Memory B cell (primary cell): ENCODE measurements around the gene DNAH8.
"Not testable (repeated sequence)": the region's sequence is repeated elsewhere in the genome, so short reads cannot be mapped to it uniquely, and the experiment has no call there.

Experiments
- ATAC-seq: fragments of 150-1000 bp; cut with Tn5 transposase; 2 replicates; pipeline ENCODE4 v1.10.0; 2021; ENCODE audit warnings: low read depth, mild to moderate bottlenecking, moderate library complexity
- DNase-seq, 2 donors: peaks; one replicate each; pipeline ENCODE4 v3.0.0; 2022; ENCODE audit warnings: low spot score in 2 of 2
- H3K27ac Mint-ChIP-seq: one replicate; pipeline ENCODE4 v1.8.0; 2022; ENCODE audit warnings: mild to moderate bottlenecking, moderate library complexity, mixed read lengths
- H3K27me3 Mint-ChIP-seq: one replicate; pipeline ENCODE4 v1.8.0; 2022; ENCODE audit warnings: mixed read lengths
- H3K36me3 Mint-ChIP-seq: one replicate; pipeline ENCODE4 v1.8.0; 2022; ENCODE audit warnings: mild to moderate bottlenecking, mixed read lengths
- H3K4me1 Mint-ChIP-seq: one replicate; pipeline ENCODE4 v1.8.0; 2022; ENCODE audit warnings: mixed read lengths
- H3K4me3 Mint-ChIP-seq: one replicate; pipeline ENCODE4 v1.8.0; 2022; ENCODE audit warnings: mild to moderate bottlenecking, moderate library complexity, mixed read lengths
- H3K9me3 Mint-ChIP-seq: one replicate; pipeline ENCODE4 v1.8.0; 2022; ENCODE audit warnings: mixed read lengths

Gene DNAH8

DNA sequence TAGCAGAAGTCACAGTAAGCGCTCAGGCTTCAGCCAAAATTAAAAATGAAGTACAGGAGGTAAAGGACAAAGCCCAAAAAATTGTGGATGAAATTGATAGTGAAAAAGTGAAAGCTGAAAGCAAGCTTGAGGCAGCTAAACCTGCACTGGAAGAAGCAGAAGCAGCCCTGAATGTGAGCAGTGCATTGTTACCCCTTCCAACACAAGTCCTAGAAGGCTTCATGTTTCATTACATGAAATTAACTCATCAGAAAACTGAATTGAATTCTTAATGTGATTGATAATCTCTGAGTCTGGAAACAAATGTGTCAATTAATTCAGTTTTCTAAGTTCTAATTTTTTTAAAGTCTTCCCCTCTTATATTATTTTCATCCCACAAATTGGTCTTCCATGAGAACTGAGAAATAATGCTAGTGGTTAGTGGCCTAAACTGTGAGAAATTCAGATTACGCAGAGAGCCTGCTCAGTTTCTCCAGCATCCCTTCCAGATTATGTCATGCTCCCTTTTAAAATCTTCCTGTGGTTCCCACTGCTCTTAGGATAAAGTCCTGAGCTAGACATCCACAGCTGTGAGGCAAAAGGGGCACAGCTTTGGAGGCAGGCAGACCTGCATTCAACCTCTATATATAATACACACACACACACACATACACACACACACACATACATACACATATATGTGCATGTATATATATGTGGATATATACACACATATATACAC lies 200.3 kb downstream of the DNAH8 start:
- Mint-ChIP-seq H3K27ac (no peak overlapping the region), H3K4me3 (no peak overlapping the region)
- no peak for ATAC-seq

GRCh38 chr6:38921540-38921939 lies 206.4 kb downstream of the DNAH8 start:
- not testable (repeated sequence) for H3K36me3 Mint-ChIP-seq, H3K9me3 Mint-ChIP-seq, H3K4me3 Mint-ChIP-seq, H3K4me1 Mint-ChIP-seq, H3K27me3 Mint-ChIP-seq, H3K27ac Mint-ChIP-seq, DNase-seq, ATAC-seq

More for the DNA sequence above, 200.3 kb downstream of the DNAH8 start:
- Mint-ChIP-seq H3K27me3 (no peaks in the 10 kb centered on the region), H3K36me3 (no peaks in the 10 kb centered on the region), H3K4me1 (no peaks in the 10 kb centered on the region), H3K9me3 (no peaks in the 10 kb centered on the region)
- DNase-seq = no peak

- Mint-ChIP-seq H3K36me3 (no peaks in the 10 kb centered on the region), H3K4me3 (no peak overlapping the region), H3K4me1 (no peaks in the 10 kb centered on the region), H3K9me3 (no peaks in the 10 kb centered on the region), H3K27ac (no peak overlapping the region), H3K27me3 (no peaks in the 10 kb centered on the region)
- ATAC-seq (no peak), DNase-seq (no peak)
Observed at GRCh38 chr6:38924791-38925509, 209.8 kb downstream of the DNAH8 start.

DNA sequence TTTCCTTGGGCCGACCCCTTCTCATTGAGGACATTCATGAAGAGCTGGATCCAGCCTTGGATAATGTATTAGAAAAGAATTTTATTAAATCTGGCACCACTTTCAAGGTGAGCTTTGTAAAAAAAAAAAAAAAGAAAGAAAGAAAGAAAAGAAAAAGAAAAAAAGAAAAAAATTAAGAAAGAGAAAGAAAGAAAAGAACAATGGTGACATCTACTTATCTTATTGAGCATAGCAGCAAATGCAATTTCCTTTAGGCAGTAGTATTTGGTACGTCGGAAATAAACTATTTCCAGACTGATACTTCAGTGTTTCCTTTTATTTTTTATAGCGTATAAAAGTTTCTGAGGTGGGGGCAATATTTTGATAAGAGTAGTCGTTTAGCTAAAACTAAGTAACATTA lies 214.4 kb downstream of the DNAH8 start:
- H3K27me3 Mint-ChIP-seq = peaks cover 4% of the 10 kb centered on the region
- ATAC-seq = no peak

GRCh38 chr6:38933426-38933825 lies 218.3 kb downstream of the DNAH8 start:
- H3K9me3 Mint-ChIP-seq = no peaks in the 10 kb centered on the region
- ATAC-seq = no peak
- no peaks in the 10 kb centered on the region for H3K4me1 Mint-ChIP-seq
- no peaks in the 10 kb centered on the region for H3K36me3 Mint-ChIP-seq
- no peak for DNase-seq
- H3K27me3 Mint-ChIP-seq = peaks cover 4% of the 10 kb centered on the region
- no peak overlapping the region for H3K27ac Mint-ChIP-seq
- no peak overlapping the region for H3K4me3 Mint-ChIP-seq

More for the DNA sequence above, 214.4 kb downstream of the DNAH8 start:
- H3K36me3 Mint-ChIP-seq = no peaks in the 10 kb centered on the region
- no peak overlapping the region for H3K27ac Mint-ChIP-seq
- DNase-seq = no peak
- no peaks in the 10 kb centered on the region for H3K4me1 Mint-ChIP-seq
- H3K4me3 Mint-ChIP-seq = no peak overlapping the region
- no peaks in the 10 kb centered on the region for H3K9me3 Mint-ChIP-seq

- Mint-ChIP-seq H3K4me1 (no peaks in the 10 kb centered on the region), H3K9me3 (no peaks in the 10 kb centered on the region), H3K27ac (no peak overlapping the region), H3K4me3 (no peak overlapping the region), H3K27me3 (peaks cover 5% of the 10 kb centered on the region), H3K36me3 (no peaks in the 10 kb centered on the region)
- ATAC-seq = no peak
- no peak for DNase-seq
Observed at GRCh38 chr6:38935051-38935450, 219.9 kb downstream of the DNAH8 start.

GRCh38 chr6:38937839-38938613 lies 222.9 kb downstream of the DNAH8 start:
- no peaks in the 10 kb centered on the region for H3K36me3 Mint-ChIP-seq
- ATAC-seq (no peak), DNase-seq (no peak)
- no peak overlapping the region for H3K27ac Mint-ChIP-seq
- H3K4me3 Mint-ChIP-seq = no peak overlapping the region
- peaks cover 2% of the 10 kb centered on the region for H3K27me3 Mint-ChIP-seq
- H3K4me1 Mint-ChIP-seq = no peaks in the 10 kb centered on the region
- no peaks in the 10 kb centered on the region for H3K9me3 Mint-ChIP-seq

DNA sequence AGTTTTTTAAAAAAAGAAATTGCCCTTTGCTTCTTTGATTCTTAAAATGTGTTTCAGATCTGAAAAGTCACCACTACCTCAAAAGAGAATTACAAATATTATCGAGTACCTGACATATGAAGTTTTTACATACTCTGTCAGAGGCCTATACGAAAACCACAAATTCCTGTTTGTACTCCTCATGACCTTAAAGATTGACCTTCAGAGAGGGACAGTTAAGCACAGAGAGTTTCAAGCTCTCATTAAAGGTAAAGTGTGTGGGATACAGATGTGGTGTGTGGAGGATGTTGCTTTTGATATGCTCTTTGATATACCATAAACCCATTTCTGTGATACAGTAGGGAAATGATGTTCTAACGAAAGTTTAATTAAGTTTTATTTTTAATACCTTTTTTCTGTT lies 223.6 kb downstream of the DNAH8 start:
- Mint-ChIP-seq H3K27ac (no peak overlapping the region), H3K4me1 (no peaks in the 10 kb centered on the region), H3K36me3 (no peaks in the 10 kb centered on the region), H3K9me3 (no peaks in the 10 kb centered on the region), H3K27me3 (peaks cover 2% of the 10 kb centered on the region), H3K4me3 (no peak overlapping the region)
- DNase-seq = no peak
- no peak for ATAC-seq

- DNase-seq = no peak
- Mint-ChIP-seq H3K4me3 (no peak overlapping the region), H3K27ac (no peak overlapping the region), H3K4me1 (no peaks in the 10 kb centered on the region), H3K9me3 (no peaks in the 10 kb centered on the region), H3K27me3 (peaks cover 2% of the 10 kb centered on the region), H3K36me3 (no peaks in the 10 kb centered on the region)
- no peak for ATAC-seq
Observed at GRCh38 chr6:38942442-38942841, 227.3 kb downstream of the DNAH8 start.

GRCh38 chr6:38942965-38943364 lies 227.9 kb downstream of the DNAH8 start:
- DNase-seq = no peak
- Mint-ChIP-seq H3K27me3 (peaks cover 2% of the 10 kb centered on the region), H3K4me1 (no peaks in the 10 kb centered on the region), H3K9me3 (no peaks in the 10 kb centered on the region), H3K27ac (no peak overlapping the region), H3K36me3 (no peaks in the 10 kb centered on the region), H3K4me3 (no peak overlapping the region)
- no peak for ATAC-seq

GRCh38 chr6:38943964-38944363 lies 228.9 kb downstream of the DNAH8 start:
- DNase-seq (no peak), ATAC-seq (no peak)
- Mint-ChIP-seq H3K27ac (no peak overlapping the region), H3K9me3 (no peaks in the 10 kb centered on the region), H3K27me3 (peaks cover 2% of the 10 kb centered on the region), H3K4me3 (no peak overlapping the region), H3K4me1 (no peaks in the 10 kb centered on the region), H3K36me3 (no peaks in the 10 kb centered on the region)

DNA sequence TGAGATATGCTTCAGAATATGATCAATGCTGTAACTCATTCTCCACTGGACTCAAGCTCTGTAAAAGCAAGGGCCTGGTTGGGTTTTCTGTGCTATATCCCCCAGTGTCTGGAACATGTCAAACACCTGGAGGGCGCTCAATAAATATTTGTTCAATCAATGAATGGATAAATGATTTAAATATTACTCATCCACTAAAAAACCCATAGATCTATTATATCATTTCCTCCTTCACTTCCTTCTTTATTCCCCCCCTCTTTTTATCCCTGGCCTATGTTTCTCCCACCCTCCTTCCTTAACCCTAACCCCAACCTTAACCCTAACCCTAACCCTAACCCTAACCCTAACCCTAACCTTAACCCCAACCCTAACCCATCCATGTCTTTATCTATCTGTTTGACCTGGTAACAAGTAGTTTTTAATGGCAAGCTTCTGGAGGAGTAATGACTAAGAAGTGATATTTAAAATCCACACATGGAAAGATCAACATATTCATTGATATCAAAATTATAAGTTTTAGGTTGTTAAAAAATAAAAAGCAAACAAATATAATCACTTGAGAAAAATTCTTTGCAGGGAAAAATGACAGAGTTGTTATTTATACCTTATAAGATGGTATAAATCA lies 229.7 kb downstream of the DNAH8 start:
- H3K27me3 Mint-ChIP-seq = peaks cover under 1% of the 10 kb centered on the region
- H3K4me3 Mint-ChIP-seq = no peak overlapping the region
- H3K9me3 Mint-ChIP-seq = no peaks in the 10 kb centered on the region
- DNase-seq (no peak), ATAC-seq (no peak)
- no peak overlapping the region for H3K27ac Mint-ChIP-seq
- no peaks in the 10 kb centered on the region for H3K36me3 Mint-ChIP-seq
- no peaks in the 10 kb centered on the region for H3K4me1 Mint-ChIP-seq

DNA sequence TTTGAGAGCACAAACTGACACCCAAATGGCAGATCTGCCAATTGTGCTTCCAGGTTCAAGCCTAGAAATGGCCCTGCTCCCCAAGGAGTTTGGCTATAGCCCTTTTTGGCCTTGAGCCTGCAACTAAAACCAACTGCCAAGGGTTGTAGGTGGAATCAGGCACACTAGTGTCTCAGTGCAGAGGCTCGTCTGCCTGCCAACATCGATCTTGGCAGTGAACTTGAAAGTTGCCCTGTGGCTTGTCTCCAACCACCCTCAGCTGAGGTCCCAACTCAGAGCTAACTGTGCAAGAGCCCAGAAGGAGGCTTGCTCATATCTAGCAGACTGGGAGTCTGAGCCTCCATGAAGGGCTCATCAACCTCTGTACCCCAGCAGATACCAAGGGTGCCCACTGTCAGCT lies 240.8 kb downstream of the DNAH8 start:
- Mint-ChIP-seq H3K27me3 (peaks cover 6% of the 10 kb centered on the region), H3K36me3 (peaks cover 9% of the 10 kb centered on the region), H3K9me3 (peaks cover 10% of the 10 kb centered on the region), H3K4me1 (no peaks in the 10 kb centered on the region), H3K27ac (no peak overlapping the region), H3K4me3 (no peak overlapping the region)
- DNase-seq (no peak), ATAC-seq (no peak)

GRCh38 chr6:38957426-38957825 lies 242.3 kb downstream of the DNAH8 start:
- Mint-ChIP-seq H3K4me1 (no peaks in the 10 kb centered on the region), H3K36me3 (peaks cover 9% of the 10 kb centered on the region), H3K4me3 (no peak overlapping the region), H3K9me3 (peaks cover 10% of the 10 kb centered on the region), H3K27ac (no peak overlapping the region), H3K27me3 (peaks cover 3% of the 10 kb centered on the region)
- ATAC-seq = no peak
- no peak for DNase-seq
